Stomach (tissue), 9 donors: ENCODE results near the gene CTRL. TPM values are rescaled to one million over a fixed set of nuclear protein-coding genes. Genes with fewer than 3 reads are reported as not detected.

ENCODE experiments used
- DNase-seq, 2 donors: peaks; one replicate each; pipeline versions ENCODE4 v3.0.0 to v3.0.0-alpha.2; 2013 to 2019
- H3K27ac ChIP-seq, 5 donors: fragments of 200-600 bp in 4 of 5; sonication (generic) in 4 of 5; one replicate each; pipeline ENCODE4 v1.5.1; 2013 to 2019; ENCODE audit warnings: mild to moderate bottlenecking in 1 of 5, moderate library complexity in 1 of 5
- H3K27me3 ChIP-seq, 3 donors: fragments of 200-600 bp; sonication (generic); one replicate each; pipeline ENCODE4 v1.5.1; 2017 to 2019; ENCODE audit warnings: mixed run types in 1 of 3
- H3K36me3 ChIP-seq, 4 donors: fragments of 200-600 bp; sonication (generic); 1 replicate in 3 of 4; 2 replicates in 1 of 4; pipeline ENCODE4 v1.5.1; 2016 to 2019
- H3K4me1 ChIP-seq, 4 donors: fragments of 200-600 bp; sonication (generic); one replicate each; pipeline ENCODE4 v1.5.1; 2016 to 2019
- H3K4me3 ChIP-seq, 4 donors: fragments of 200-600 bp; sonication (generic) in 3 of 4; one replicate each; pipeline ENCODE4 v1.5.1; 2016 to 2019; ENCODE audit warnings: mild to moderate bottlenecking in 1 of 4
- H3K9me3 ChIP-seq, 4 donors: fragments of 200-600 bp; sonication (generic); one replicate each; pipeline ENCODE4 v1.5.1; 2016 to 2019
- EP300 ChIP-seq: sonication (generic); formaldehyde crosslinking; IDR thresholded peaks from one replicate; pipeline ENCODE4 v1.6.1; 2017; ENCODE audit warnings: antibody characterized with exemption
- POLR2A ChIP-seq, 4 donors: fragments of 450-650 bp; IDR thresholded peaks; one replicate each; pipeline ENCODE4 v1.6.1; 2016; ENCODE audit warnings: antibody characterized with exemption in 4 of 4, control low read depth in 2 of 4, mild to moderate bottlenecking in 1 of 4, moderate library complexity in 1 of 4
- POLR2AphosphoS5 ChIP-seq, 3 donors: sonication (generic); formaldehyde crosslinking; IDR thresholded peaks; one replicate each; pipeline ENCODE4 v1.6.1; 2016; ENCODE audit warnings: antibody characterized with exemption in 3 of 3
- WGBS, 5 donors: extraction: QIAGEN DNeasy Blood & Tissue Kit in 3 of 5; methylation state at CpG; one replicate each; pipeline versions ENCODE4 v1.1.5 to v1.1.7; 2013 to 2018; 5-methylcytosine and 5-hydroxymethylcytosine counted together
- intact Hi-C: fragments of 100-400 bp; cut with DNase I; formaldehyde crosslinking; loops from one replicate; pipeline ENCODE4 v1.15.1; 2023; ENCODE audit warnings: low total_unique reads
- polyA plus RNA-seq, 3 donors: library from polyadenylated mRNA; stranded (reverse); fragments of 200-250 nt; gene quantifications; one replicate each; pipeline ENCODE4 v1.2.3, GENCODE V29; 2013
- total RNA-seq, 5 donors: library from RNA; depleted of rRNA; stranded (reverse); fragments of >200 nt; gene quantifications; one replicate each; pipeline versions ENCODE4 v1.1.0 to v1.2.3, GENCODE V29; 2014 to 2016
- TF ChIP-seq, protein P1 (sequence below), 7 experiments: fragments of 450-650 bp in 4 of 7; fragments of 200-600 bp in 3 of 7; sonication (generic) in 3 of 7; IDR thresholded peaks; one replicate each; pipeline ENCODE4 v1.5.1; 2016 to 2019; ENCODE audit warnings: antibody characterized with exemption in 7 of 7, control low read depth in 2 of 7, mild to moderate bottlenecking in 1 of 7
- donor health status: healthy with polysubstance abuse.
- donor health status: Bipolar disorder and iron deficiency.
- donor health status: healthy.

The CTRL gene
- total and polyA plus RNA-seq, 8 donors: 0.37 to 11.0 (median 2.1) TPM; not detected in 1

DNA sequence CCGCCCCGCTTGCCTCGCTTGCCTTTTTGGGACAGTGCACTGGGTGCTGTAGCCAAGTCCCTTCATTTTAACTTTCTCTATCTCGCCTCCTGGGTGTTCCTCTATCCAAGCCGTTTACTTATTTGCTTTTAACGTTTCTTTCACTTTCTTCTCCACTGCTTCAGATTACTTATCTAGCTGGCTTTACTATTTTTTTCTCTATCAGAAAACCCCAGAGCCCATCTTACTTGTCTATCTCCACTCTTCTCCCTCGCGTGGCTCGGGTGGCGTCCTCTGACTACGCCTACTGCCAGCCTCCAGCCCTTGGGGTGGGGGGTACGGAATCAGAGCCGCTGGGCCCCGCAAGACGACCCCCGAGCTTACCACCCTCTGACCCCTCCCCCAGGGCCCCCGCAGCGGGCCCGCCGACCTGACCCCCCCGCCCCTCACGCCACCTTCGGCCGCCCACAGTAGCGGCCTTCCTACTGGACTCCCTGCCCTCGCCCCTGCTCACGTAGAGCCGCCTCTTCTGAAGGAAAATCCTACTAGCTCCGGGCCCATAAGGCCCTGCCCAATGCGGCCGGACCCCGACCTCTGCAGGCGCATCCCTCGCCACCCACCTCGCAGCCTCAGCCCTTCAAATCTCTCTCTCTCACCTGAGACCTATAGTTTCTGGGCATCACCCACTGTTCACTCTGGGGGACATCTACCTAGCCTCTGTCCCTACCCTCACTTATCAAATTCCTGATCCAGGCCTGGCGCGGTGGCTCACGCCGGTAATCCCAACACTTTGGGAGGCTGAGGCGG is 37.8 kb upstream of the CTRL start:
- peak overlapping the region; percentile 90 to 98 (median 95) for H3K27ac ChIP-seq
- TF ChIP-seq POLR2A (IDR thresholded peaks at IDR 0.05) (no peak), POLR2AphosphoS5 (IDR thresholded peaks at IDR 0.05) (no peak), EP300 (no peak)
- TF ChIP-seq, protein P1, sequence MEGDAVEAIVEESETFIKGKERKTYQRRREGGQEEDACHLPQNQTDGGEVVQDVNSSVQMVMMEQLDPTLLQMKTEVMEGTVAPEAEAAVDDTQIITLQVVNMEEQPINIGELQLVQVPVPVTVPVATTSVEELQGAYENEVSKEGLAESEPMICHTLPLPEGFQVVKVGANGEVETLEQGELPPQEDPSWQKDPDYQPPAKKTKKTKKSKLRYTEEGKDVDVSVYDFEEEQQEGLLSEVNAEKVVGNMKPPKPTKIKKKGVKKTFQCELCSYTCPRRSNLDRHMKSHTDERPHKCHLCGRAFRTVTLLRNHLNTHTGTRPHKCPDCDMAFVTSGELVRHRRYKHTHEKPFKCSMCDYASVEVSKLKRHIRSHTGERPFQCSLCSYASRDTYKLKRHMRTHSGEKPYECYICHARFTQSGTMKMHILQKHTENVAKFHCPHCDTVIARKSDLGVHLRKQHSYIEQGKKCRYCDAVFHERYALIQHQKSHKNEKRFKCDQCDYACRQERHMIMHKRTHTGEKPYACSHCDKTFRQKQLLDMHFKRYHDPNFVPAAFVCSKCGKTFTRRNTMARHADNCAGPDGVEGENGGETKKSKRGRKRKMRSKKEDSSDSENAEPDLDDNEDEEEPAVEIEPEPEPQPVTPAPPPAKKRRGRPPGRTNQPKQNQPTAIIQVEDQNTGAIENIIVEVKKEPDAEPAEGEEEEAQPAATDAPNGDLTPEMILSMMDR (IDR thresholded peaks at IDR 0.05): no peak
- WGBS, 5 donors: 31 to 38% (median 36%) methylated on average over 40 of the region's 40 CpGs
- no peaks in the 10 kb centered on the region for H3K9me3 ChIP-seq
- intact Hi-C loops: no loop called here
- H3K4me3 ChIP-seq: peak overlapping the region; percentile 74 to 98 (median 86)
- peaks cover 29 to 43% (median 36%) of the 10 kb centered on the region in 4 donors for H3K4me1 ChIP-seq
- H3K36me3 ChIP-seq: no peaks in the 10 kb centered on the region
- peak in 1 of 2 donors; percentile 50 for DNase-seq
- H3K27me3 ChIP-seq: no peaks in the 10 kb centered on the region

DNA sequence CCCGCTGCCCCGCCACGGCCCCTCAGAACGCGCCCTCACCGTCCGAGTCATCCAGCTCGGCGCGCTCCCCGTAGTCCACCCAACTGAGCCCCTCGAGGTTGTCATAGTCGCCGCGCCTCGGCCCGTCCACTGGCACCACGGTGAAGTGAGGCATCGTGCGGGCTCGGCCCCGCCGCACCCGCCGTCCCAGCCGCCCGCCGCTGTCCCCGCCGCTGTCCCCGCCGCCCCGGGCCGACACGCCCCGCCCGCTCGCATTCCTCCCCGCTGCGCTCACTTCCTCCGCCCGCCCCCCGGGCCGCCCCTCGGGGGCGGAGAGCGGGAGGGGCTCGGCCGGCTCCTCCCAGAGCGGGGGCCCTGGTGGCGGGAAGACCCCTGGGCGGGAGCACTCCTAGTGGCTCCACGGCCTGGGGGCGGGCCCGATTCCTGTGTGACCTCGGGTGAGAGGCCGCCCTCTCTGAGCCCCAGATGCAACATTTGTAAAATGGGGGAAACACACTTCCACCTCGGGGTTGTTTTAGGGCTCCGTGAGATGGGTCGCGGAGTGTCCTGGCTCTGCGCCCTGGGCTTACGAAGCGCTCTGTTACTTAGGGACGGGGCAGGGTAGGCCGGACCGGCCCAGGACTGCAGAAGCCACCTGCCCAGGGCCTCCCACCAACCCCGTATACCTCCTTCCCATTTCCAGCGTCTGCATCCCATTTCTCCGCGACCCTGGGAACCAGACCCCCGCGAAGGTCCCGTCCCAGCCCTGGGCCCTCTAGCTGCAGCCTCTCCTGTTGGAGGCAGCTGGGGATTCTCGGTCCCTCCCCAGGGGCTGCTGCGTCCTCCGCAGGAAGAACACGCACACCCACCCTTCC is 37.0 kb upstream of the CTRL start, which contains the start of gene SLC12A4:
TSS of gene SLC12A4 (minus strand) at position 238 of the 854 bp plus-strand sequence. CDS start at position 154, 84 bp downstream.
- intact Hi-C loops: no loop called here
- H3K27me3 ChIP-seq: no peaks in the 10 kb centered on the region
- WGBS, 5 donors: 0 to 1% (median 1%) methylated on average over 21 to 78 of the region's 78 CpGs
- no peaks in the 10 kb centered on the region for H3K36me3 ChIP-seq
- peak within 1 kb of the TSS; percentile 90 to 98 (median 95) for H3K27ac ChIP-seq
- peak; percentile 82 to 96 for DNase-seq
- H3K4me1 ChIP-seq: peaks cover 36 to 51% (median 44%) of the 10 kb centered on the region in 4 donors
- TF ChIP-seq, protein P1 (IDR thresholded peaks at IDR 0.05): no peak
- TF ChIP-seq POLR2A (IDR thresholded peaks at IDR 0.05) (no peak), POLR2AphosphoS5 (IDR thresholded peaks at IDR 0.05) (peak; percentile 60 to 75 (median 68)), EP300 (no peak)
- H3K4me3 ChIP-seq: peak within 1 kb of the TSS; percentile 74 to 98 (median 86)
- no peaks in the 10 kb centered on the region for H3K9me3 ChIP-seq

DNA sequence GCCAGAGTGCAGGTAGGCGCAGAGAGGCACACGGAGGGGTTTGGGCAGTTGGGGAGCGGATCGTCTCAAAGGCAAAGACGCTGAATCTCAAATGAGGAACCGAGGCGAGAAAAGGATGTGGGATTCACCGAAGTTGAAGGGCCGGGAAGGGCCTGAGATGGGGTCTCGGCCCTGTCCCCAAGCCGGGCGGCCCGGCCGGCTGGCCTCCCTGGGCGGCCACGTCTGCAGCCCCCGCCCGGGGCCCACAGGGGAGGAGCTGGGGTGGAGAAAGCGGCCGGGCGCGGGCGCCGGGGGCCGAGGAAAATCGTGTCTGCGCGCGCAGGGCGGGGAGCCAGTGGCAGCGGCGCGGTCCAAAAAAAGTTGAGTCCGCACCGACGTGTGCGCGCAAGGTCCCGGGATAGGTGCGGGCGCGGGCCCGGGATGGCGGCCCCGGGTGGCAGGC is 36.3 kb upstream of the CTRL start:
- intact Hi-C loops: no loop called here

More for the DNA sequence above, 36.3 kb upstream of the CTRL start:
- Histone ChIP-seq H3K27ac (peak overlapping the region; percentile 90 to 98 (median 95)), H3K36me3 (peaks cover 2 to 6% (median 4%) of the 10 kb centered on the region in 4 donors), H3K4me1 (peaks cover 42 to 58% (median 51%) of the 10 kb centered on the region in 4 donors), H3K9me3 (no peaks in the 10 kb centered on the region), H3K27me3 (no peaks in the 10 kb centered on the region), H3K4me3 (peak overlapping the region; percentile 74 to 98 (median 86))
- peak; percentile 43 to 83 for DNase-seq
- WGBS, 5 donors: 0 to 3% (median 1%) methylated on average over 22 to 45 of the region's 45 CpGs
- TF ChIP-seq, protein P1 (IDR thresholded peaks at IDR 0.05): no peak
- TF ChIP-seq EP300 (no peak), POLR2A (IDR thresholded peaks at IDR 0.05) (no peak), POLR2AphosphoS5 (IDR thresholded peaks at IDR 0.05) (no peak)
